Measurements from ENCODE around the gene CENPK. TPM values are rescaled to one million over a fixed set of nuclear protein-coding genes. Genes with fewer than 3 reads are reported as not detected.

CENPK gene
- total and polyA plus RNA-seq, 9 of the 15 experiments (the other 6 are each of a cell fraction or from before 2014, with no cell fraction given), result 30.8 to 134 (median 69.0) TPM

Small RNAs within 50 kb of the gene (small RNA-seq; reads per million reads assigned to genes)
- not detected for gene RNU6-540P

Other genes with a start within 250 kb of the CENPK start
- 1.5 and 1.6 TPM in 2 replicates for gene ADAMTS6, start 81.2 kb downstream of the CENPK start, total RNA-seq (2014; rRNA removed)
- 5.3 TPM in 2 replicates for gene ADAMTS6, start 81.2 kb downstream of the CENPK start, total RNA-seq (2014; rRNA removed; fragmentation: Illumina TruSeq; extraction: Trizol)
- 4.5 and 4.9 TPM in 2 replicates for gene ADAMTS6, start 81.2 kb downstream of the CENPK start, total RNA-seq (2015; rRNA removed; fragmentation: Illumina TruSeq; extraction: Trizol)
- gene ADAMTS6, start 81.2 kb downstream of the CENPK start, total RNA-seq (2021), result 3.1 TPM in 2 replicates
- gene ADAMTS6, start 81.2 kb downstream of the CENPK start, polyA plus RNA-seq (2011; rRNA removed), result 2.1 and 3.4 TPM in 2 replicates
- gene ADAMTS6, start 81.2 kb downstream of the CENPK start, polyA plus RNA-seq (2014; fragmentation: Illumina TruSeq; extraction: Trizol), result 1.5 and 1.6 TPM in 2 replicates
- gene ADAMTS6, start 81.2 kb downstream of the CENPK start, polyA plus RNA-seq (2014; fragmentation: Nextera tagmentation; extraction: Ambion mirVana), result under 1 TPM; 0.57 to 0.59 TPM
- gene ADAMTS6, start 81.2 kb downstream of the CENPK start, polyA plus RNA-seq (2014; rRNA removed), result 1.0 and 1.8 TPM in 2 replicates
- gene PPWD1, start 128 bp upstream of the CENPK start, total RNA-seq (2014; rRNA removed), result 31.6 and 43.2 TPM in 2 replicates
- 59.3 and 62.9 TPM in 2 replicates for gene PPWD1, start 128 bp upstream of the CENPK start, total RNA-seq (2014; rRNA removed; fragmentation: Illumina TruSeq; extraction: Trizol)
- 56.1 and 61.7 TPM in 2 replicates for gene PPWD1, start 128 bp upstream of the CENPK start, total RNA-seq (2015; rRNA removed; fragmentation: Illumina TruSeq; extraction: Trizol)
- gene PPWD1, start 128 bp upstream of the CENPK start, total RNA-seq (2021), result 31.0 and 31.4 TPM in 2 replicates
- gene PPWD1, start 128 bp upstream of the CENPK start, polyA plus RNA-seq (2011; rRNA removed), result 17.6 and 24.1 TPM in 2 replicates
- 46.6 and 59.1 TPM in 2 replicates for gene PPWD1, start 128 bp upstream of the CENPK start, polyA plus RNA-seq (2014; fragmentation: Illumina TruSeq; extraction: Trizol)
- 10 to 100 TPM; 46.3 to 89.2 TPM for gene PPWD1, start 128 bp upstream of the CENPK start, polyA plus RNA-seq (2014; fragmentation: Nextera tagmentation; extraction: Ambion mirVana)
- gene PPWD1, start 128 bp upstream of the CENPK start, polyA plus RNA-seq (2014; rRNA removed), result 39.3 and 51.4 TPM in 2 replicates
- gene TRIM23, start 61.2 kb upstream of the CENPK start, total RNA-seq (2014; rRNA removed), result 5.2 and 8.5 TPM in 2 replicates
- gene TRIM23, start 61.2 kb upstream of the CENPK start, total RNA-seq (2014; rRNA removed; fragmentation: Illumina TruSeq; extraction: Trizol), result 6.3 and 8.5 TPM in 2 replicates
- 4.3 and 4.9 TPM in 2 replicates for gene TRIM23, start 61.2 kb upstream of the CENPK start, total RNA-seq (2015; rRNA removed; fragmentation: Illumina TruSeq; extraction: Trizol)
- 5.6 and 5.9 TPM in 2 replicates for gene TRIM23, start 61.2 kb upstream of the CENPK start, total RNA-seq (2021)
- 4.6 and 6.1 TPM in 2 replicates for gene TRIM23, start 61.2 kb upstream of the CENPK start, polyA plus RNA-seq (2011; rRNA removed)
- gene TRIM23, start 61.2 kb upstream of the CENPK start, polyA plus RNA-seq (2014; fragmentation: Illumina TruSeq; extraction: Trizol), result 3.7 and 4.1 TPM in 2 replicates
- 1 to 10 TPM; 2.4 to 2.6 TPM for gene TRIM23, start 61.2 kb upstream of the CENPK start, polyA plus RNA-seq (2014; fragmentation: Nextera tagmentation; extraction: Ambion mirVana)
- 2.7 and 3.5 TPM in 2 replicates for gene TRIM23, start 61.2 kb upstream of the CENPK start, polyA plus RNA-seq (2014; rRNA removed)
- gene SHLD3, start 61.9 kb upstream of the CENPK start, total RNA-seq (2014; rRNA removed), result 3.0 and 4.8 TPM in 2 replicates
- gene SHLD3, start 61.9 kb upstream of the CENPK start, total RNA-seq (2014; rRNA removed; fragmentation: Illumina TruSeq; extraction: Trizol), result 8.4 and 9.4 TPM in 2 replicates
- 8.1 and 8.7 TPM in 2 replicates for gene SHLD3, start 61.9 kb upstream of the CENPK start, total RNA-seq (2015; rRNA removed; fragmentation: Illumina TruSeq; extraction: Trizol)
- 4.7 and 4.8 TPM in 2 replicates for gene SHLD3, start 61.9 kb upstream of the CENPK start, total RNA-seq (2021)
- gene SHLD3, start 61.9 kb upstream of the CENPK start, polyA plus RNA-seq (2011; rRNA removed), result 6.6 and 8.5 TPM in 2 replicates
- 8.6 and 9.5 TPM in 2 replicates for gene SHLD3, start 61.9 kb upstream of the CENPK start, polyA plus RNA-seq (2014; fragmentation: Illumina TruSeq; extraction: Trizol)
- 10 to 100 TPM; 12.1 to 14.5 TPM for gene SHLD3, start 61.9 kb upstream of the CENPK start, polyA plus RNA-seq (2014; fragmentation: Nextera tagmentation; extraction: Ambion mirVana)
- 8.3 and 8.6 TPM in 2 replicates for gene SHLD3, start 61.9 kb upstream of the CENPK start, polyA plus RNA-seq (2014; rRNA removed)
- 13.3 and 17.0 TPM in 2 replicates for gene TRAPPC13, start 61.9 kb upstream of the CENPK start, total RNA-seq (2014; rRNA removed)
- 30.9 and 36.2 TPM in 2 replicates for gene TRAPPC13, start 61.9 kb upstream of the CENPK start, total RNA-seq (2014; rRNA removed; fragmentation: Illumina TruSeq; extraction: Trizol)
- 21.9 and 22.2 TPM in 2 replicates for gene TRAPPC13, start 61.9 kb upstream of the CENPK start, total RNA-seq (2015; rRNA removed; fragmentation: Illumina TruSeq; extraction: Trizol)
- 16.2 and 17.3 TPM in 2 replicates for gene TRAPPC13, start 61.9 kb upstream of the CENPK start, total RNA-seq (2021)
- gene TRAPPC13, start 61.9 kb upstream of the CENPK start, polyA plus RNA-seq (2011; rRNA removed), result 35.3 and 43.8 TPM in 2 replicates
- gene TRAPPC13, start 61.9 kb upstream of the CENPK start, polyA plus RNA-seq (2014; fragmentation: Illumina TruSeq; extraction: Trizol), result 19.6 and 22.4 TPM in 2 replicates
- gene TRAPPC13, start 61.9 kb upstream of the CENPK start, polyA plus RNA-seq (2014; fragmentation: Nextera tagmentation; extraction: Ambion mirVana), result 10 to 100 TPM; 30.7 to 32.9 TPM
- gene TRAPPC13, start 61.9 kb upstream of the CENPK start, polyA plus RNA-seq (2014; rRNA removed), result 24.0 and 24.5 TPM in 2 replicates
- 3.2 and 4.0 TPM in 2 replicates for gene SGTB, start 158.9 kb upstream of the CENPK start, total RNA-seq (2014; rRNA removed)
- gene SGTB, start 158.9 kb upstream of the CENPK start, total RNA-seq (2014; rRNA removed; fragmentation: Illumina TruSeq; extraction: Trizol), result 8.1 and 9.5 TPM in 2 replicates
- gene SGTB, start 158.9 kb upstream of the CENPK start, total RNA-seq (2015; rRNA removed; fragmentation: Illumina TruSeq; extraction: Trizol), result 4.4 and 4.8 TPM in 2 replicates
- 7.8 and 8.4 TPM in 2 replicates for gene SGTB, start 158.9 kb upstream of the CENPK start, total RNA-seq (2021)
- gene SGTB, start 158.9 kb upstream of the CENPK start, polyA plus RNA-seq (2011; rRNA removed), result 6.3 and 7.7 TPM in 2 replicates
- gene SGTB, start 158.9 kb upstream of the CENPK start, polyA plus RNA-seq (2014; fragmentation: Illumina TruSeq; extraction: Trizol), result 5.5 and 6.3 TPM in 2 replicates
- gene SGTB, start 158.9 kb upstream of the CENPK start, polyA plus RNA-seq (2014; fragmentation: Nextera tagmentation; extraction: Ambion mirVana), result 1 to 10 TPM; 1.3 to 1.8 TPM
- gene SGTB, start 158.9 kb upstream of the CENPK start, polyA plus RNA-seq (2014; rRNA removed), result 2.6 and 4.1 TPM in 2 replicates
- gene NLN, start 159.0 kb upstream of the CENPK start, total RNA-seq (2014; rRNA removed), result 21.8 and 22.6 TPM in 2 replicates
- gene NLN, start 159.0 kb upstream of the CENPK start, total RNA-seq (2014; rRNA removed; fragmentation: Illumina TruSeq; extraction: Trizol), result 35.7 and 39.0 TPM in 2 replicates
- gene NLN, start 159.0 kb upstream of the CENPK start, total RNA-seq (2015; rRNA removed; fragmentation: Illumina TruSeq; extraction: Trizol), result 27.3 and 28.8 TPM in 2 replicates
- 45.2 and 45.4 TPM in 2 replicates for gene NLN, start 159.0 kb upstream of the CENPK start, total RNA-seq (2021)
- gene NLN, start 159.0 kb upstream of the CENPK start, polyA plus RNA-seq (2011; rRNA removed), result 27.5 and 35.7 TPM in 2 replicates
- 33.1 and 36.7 TPM in 2 replicates for gene NLN, start 159.0 kb upstream of the CENPK start, polyA plus RNA-seq (2014; fragmentation: Illumina TruSeq; extraction: Trizol)
- gene NLN, start 159.0 kb upstream of the CENPK start, polyA plus RNA-seq (2014; fragmentation: Nextera tagmentation; extraction: Ambion mirVana), result 1 to 10 TPM; 6.9 to 7.4 TPM
- 23.0 and 24.6 TPM in 2 replicates for gene NLN, start 159.0 kb upstream of the CENPK start, polyA plus RNA-seq (2014; rRNA removed)

Measured in K562 (cell line).